HEK293 (cell line): ENCODE results near the gene SYNGR3.

Source experiments
- HOXD13 ChIP-seq: sonication (generic); formaldehyde crosslinking; IDR thresholded peaks from 2 replicates; pipeline ENCODE4 v1.8.0; 2022; ENCODE audit warnings: missing genetic modification reagents, borderline replicate concordance
- KLF1 ChIP-seq: fragments of 450-650 bp; formaldehyde crosslinking; IDR thresholded peaks from 2 replicates; pipeline ENCODE4 v1.5.1; 2016; ENCODE audit warnings: missing biosample characterization, missing genetic modification characterization
- KLF17 ChIP-seq: fragments of 450-650 bp; formaldehyde crosslinking; IDR thresholded peaks from 2 replicates; pipeline ENCODE4 v1.5.1; 2016; ENCODE audit warnings: missing biosample characterization, missing genetic modification characterization
- PRDM2 ChIP-seq: fragments of 450-650 bp; formaldehyde crosslinking; IDR thresholded peaks from 2 replicates; pipeline ENCODE4 v1.5.1; 2016; ENCODE audit warnings: missing biosample characterization, missing genetic modification characterization, borderline replicate concordance
- REPIN1 ChIP-seq: fragments of 450-650 bp; formaldehyde crosslinking; IDR thresholded peaks from 2 replicates; pipeline ENCODE4 v1.5.1; 2017; ENCODE audit warnings: missing biosample characterization, missing genetic modification characterization, low read depth
- REST ChIP-seq: fragments of 450-650 bp; formaldehyde crosslinking; IDR thresholded peaks from 2 replicates; pipeline ENCODE4 v1.5.1; 2016; ENCODE audit warnings: missing biosample characterization, missing genetic modification characterization
- SALL2 ChIP-seq: fragments of 450-650 bp; formaldehyde crosslinking; IDR thresholded peaks from 2 replicates; pipeline ENCODE4 v1.5.0; 2017; ENCODE audit warnings: missing biosample characterization, mild to moderate bottlenecking, missing genetic modification characterization, borderline replicate concordance
- SP2 ChIP-seq: fragments of 450-650 bp; formaldehyde crosslinking; IDR thresholded peaks from 2 replicates; pipeline ENCODE4 v1.5.1; 2016; ENCODE audit warnings: missing biosample characterization, missing genetic modification characterization
- SP3 ChIP-seq: fragments of 450-650 bp; formaldehyde crosslinking; IDR thresholded peaks from 2 replicates; pipeline ENCODE4 v1.5.1; 2016; ENCODE audit warnings: missing biosample characterization, missing genetic modification characterization
- WT1 ChIP-seq: fragments of 450-650 bp; formaldehyde crosslinking; IDR thresholded peaks from 2 replicates; pipeline ENCODE4 v1.5.1; 2016; ENCODE audit warnings: missing biosample characterization, missing genetic modification characterization
- ZBTB21 ChIP-seq: fragments of 450-650 bp; formaldehyde crosslinking; IDR thresholded peaks from 2 replicates; pipeline ENCODE4 v1.5.1; 2017; ENCODE audit warnings: missing biosample characterization, missing genetic modification characterization
- ZIC2 ChIP-seq: fragments of 450-650 bp; formaldehyde crosslinking; IDR thresholded peaks from 2 replicates; pipeline ENCODE4 v1.5.1; 2016; ENCODE audit warnings: missing biosample characterization, missing genetic modification characterization
- ZNF10 ChIP-seq: fragments of 450-650 bp; formaldehyde crosslinking; IDR thresholded peaks from 2 replicates; pipeline ENCODE4 v1.5.1; 2017; ENCODE audit warnings: missing biosample characterization, missing genetic modification characterization
- ZNF157 ChIP-seq: fragments of 450-650 bp; formaldehyde crosslinking; IDR thresholded peaks from 2 replicates; pipeline ENCODE4 v1.5.1; 2016; ENCODE audit warnings: missing biosample characterization, missing genetic modification characterization
- ZNF169 ChIP-seq: fragments of 450-650 bp; formaldehyde crosslinking; IDR thresholded peaks from 2 replicates; pipeline ENCODE4 v1.5.1; 2016; ENCODE audit warnings: missing biosample characterization, missing genetic modification characterization
- ZNF19 ChIP-seq: fragments of 450-650 bp; formaldehyde crosslinking; IDR thresholded peaks from 2 replicates; pipeline ENCODE4; 2016; ENCODE audit warnings: missing biosample characterization, missing genetic modification characterization, low read depth
- ZNF221 ChIP-seq: fragments of 450-650 bp; formaldehyde crosslinking; IDR thresholded peaks from 2 replicates; pipeline ENCODE4 v1.5.1; 2017; ENCODE audit warnings: missing biosample characterization, missing genetic modification characterization, borderline replicate concordance
- ZNF350 ChIP-seq: fragments of 450-650 bp; formaldehyde crosslinking; IDR thresholded peaks from 2 replicates; pipeline ENCODE4 v1.5.0; 2017; ENCODE audit warnings: missing biosample characterization, mild to moderate bottlenecking, missing genetic modification characterization
- ZNF362 ChIP-seq: fragments of 450-650 bp; formaldehyde crosslinking; IDR thresholded peaks from 2 replicates; pipeline ENCODE4 v1.5.1; 2016; ENCODE audit warnings: missing biosample characterization, missing genetic modification characterization
- ZNF366 ChIP-seq: fragments of 450-650 bp; formaldehyde crosslinking; conservative IDR thresholded peaks from 2 replicates; pipeline ENCODE4 v1.5.1; 2016; ENCODE audit warnings: missing biosample characterization, missing genetic modification characterization
- ZNF37A ChIP-seq: fragments of 450-650 bp; IDR thresholded peaks from 2 replicates; pipeline ENCODE4 v1.5.1; 2018; ENCODE audit warnings: missing biosample characterization, missing genetic modification characterization
- ZNF394 ChIP-seq: fragments of 450-650 bp; formaldehyde crosslinking; IDR thresholded peaks from 2 replicates; pipeline ENCODE4 v1.5.1; 2016; ENCODE audit warnings: missing biosample characterization, missing genetic modification characterization, mild to moderate bottlenecking, moderate library complexity, borderline replicate concordance
- ZNF426 ChIP-seq: fragments of 450-650 bp; formaldehyde crosslinking; IDR thresholded peaks from 2 replicates; pipeline ENCODE4 v1.5.1; 2017; ENCODE audit warnings: missing biosample characterization, missing genetic modification characterization, mild to moderate bottlenecking, inconsistent platforms, moderate library complexity
- ZNF549 ChIP-seq: fragments of 450-650 bp; IDR thresholded peaks from 2 replicates; pipeline ENCODE4 v1.5.1; 2018; ENCODE audit warnings: missing biosample characterization, missing genetic modification characterization, mild to moderate bottlenecking, inconsistent platforms, moderate library complexity
- ZNF558 ChIP-seq: fragments of 450-650 bp; formaldehyde crosslinking; IDR thresholded peaks from 2 replicates; pipeline ENCODE4 v1.5.1; 2016; ENCODE audit warnings: missing biosample characterization, missing genetic modification characterization
- ZNF571 ChIP-seq: fragments of 450-650 bp; formaldehyde crosslinking; IDR thresholded peaks from 2 replicates; pipeline ENCODE4 v1.5.0; 2017; ENCODE audit warnings: missing biosample characterization, missing genetic modification characterization
- ZNF776 ChIP-seq: fragments of 450-650 bp; formaldehyde crosslinking; IDR thresholded peaks from 2 replicates; pipeline ENCODE4 v1.5.0; 2017; ENCODE audit warnings: missing biosample characterization, missing genetic modification characterization, borderline replicate concordance
- ZSCAN30 ChIP-seq: fragments of 450-650 bp; IDR thresholded peaks from 2 replicates; pipeline ENCODE4 v1.5.1; 2018; ENCODE audit warnings: missing biosample characterization, mild to moderate bottlenecking, missing genetic modification characterization, moderate library complexity

Gene SYNGR3

GRCh38 chr16:1989209-1990100 lies at the start of gene SYNGR3 (continued):
- TF ChIP-seq REST (peak; percentile 43; the same call in 1 of the 2 replicates), ZNF10 (tag by site-specific recombination) (peak; percentile 68; the same call in 1 of the 2 replicates), ZNF362 (tag by site-specific recombination) (no peak), KLF1 (tag by site-specific recombination) (peak; percentile 77; the same call in 1 of the 2 replicates), ZNF350 (no peak), ZNF221 (tag by site-specific recombination) (no peak), ZNF558 (tag by site-specific recombination) (no peak), SALL2 (tag by site-specific recombination) (no peak), SP2 (tag by site-specific recombination) (peak; percentile 13; the same call in 1 of the 2 replicates), HOXD13 (CRISPR knock-in tag) (no peak), ZSCAN30 (tag by site-specific recombination) (no peak), ZIC2 (tag by site-specific recombination) (peak; percentile 79), ZNF169 (tag by site-specific recombination) (no peak), REPIN1 (tag by site-specific recombination) (no peak), ZNF37A (no peak), SP3 (tag by site-specific recombination) (peak; percentile 35; the same call in 1 of the 2 replicates), ZNF366 (tag by site-specific recombination) (peak; percentile 51; the same call in 1 of the 2 replicates), PRDM2 (tag by site-specific recombination) (no peak), ZNF426 (tag by site-specific recombination) (no peak), ZNF571 (tag by site-specific recombination) (no peak), ZBTB21 (tag by site-specific recombination) (no peak), KLF17 (tag by site-specific recombination) (peak; percentile 72), ZNF549 (tag by site-specific recombination) (no peak), ZNF157 (tag by site-specific recombination) (no peak), WT1 (peak; percentile 58; the same call in 1 of the 2 replicates), ZNF776 (tag by site-specific recombination) (no peak), ZNF394 (tag by site-specific recombination) (peak; percentile 15; the same call in 1 of the 2 replicates), ZNF19 (tag by site-specific recombination) (no peak)
